Psoas muscle (tissue), 8 donors: ENCODE measurements around the gene HMGXB4. TPM values are rescaled to one million over a fixed set of nuclear protein-coding genes. Genes with fewer than 3 reads are reported as not detected.

Experiments
- ATAC-seq, 4 donors: fragments of 200-7000 bp; cut with Tn5 transposase; one replicate each; pipeline ENCODE4 v1.9.1; 2020; ENCODE audit warnings: moderate library complexity in 3 of 4, mild to moderate bottlenecking in 2 of 4
- DNase-seq, 2 donors: peaks; one replicate each; pipeline ENCODE4 v3.0.0-alpha.2; 2020
- H3K27ac ChIP-seq: fragments of 200-600 bp; one replicate; pipeline ENCODE4 v1.8.0; 2022
- H3K27me3 ChIP-seq, 3 donors: fragments of 200-600 bp in 1 of 3; one replicate each; pipeline versions ENCODE4 v1.6.1 to v1.8.0; 2013 to 2022; ENCODE audit warnings: low read length in 2 of 3, mild to moderate bottlenecking in 2 of 3, moderate library complexity in 1 of 3; ENCODE audit not compliant: insufficient read depth in 3 of 3
- H3K36me3 ChIP-seq, 2 donors: fragments of 200-600 bp in 1 of 2; one replicate each; pipeline versions ENCODE4 v1.6.1 to v1.8.0; 2013 to 2022; ENCODE audit warnings: low read depth in 1 of 2, mild to moderate bottlenecking in 1 of 2, moderate library complexity in 1 of 2; ENCODE audit not compliant: insufficient read depth in 1 of 2
- H3K4me1 ChIP-seq: fragments of 200-600 bp; one replicate; pipeline ENCODE4 v1.8.0; 2022
- H3K4me3 ChIP-seq: fragments of 200-600 bp; one replicate; pipeline ENCODE4 v1.8.0; 2022; ENCODE audit warnings: mild to moderate bottlenecking
- H3K9me3 ChIP-seq: fragments of 200-600 bp; one replicate; pipeline ENCODE4 v1.8.0; 2022
- WGBS, 3 donors: extraction: QIAGEN DNeasy Blood & Tissue Kit; methylation state at CpG; one replicate each; pipeline versions ENCODE4 v1.1.6 to v1.1.7; 2013; 5-methylcytosine and 5-hydroxymethylcytosine counted together
- intact Hi-C, 2 donors: fragments of 100-400 bp; cut with DNase I; formaldehyde crosslinking; loops; one replicate each; pipeline versions ENCODE4 v1.11.0 to v1.14.2; 2022
- polyA plus RNA-seq, 3 donors: library from polyadenylated mRNA; stranded (reverse); fragments of 200-250 nt; gene quantifications; one replicate each; pipeline ENCODE4 v1.2.3, GENCODE V29; 2013
- total RNA-seq, 4 donors: library from RNA; stranded (reverse); fragmentation: NEBNext Ultra II Directional in 2 of 4; extraction: Animal tissue kit (Norgen Biotek cat#: 25700) in 2 of 4; gene quantifications; one replicate each; pipeline versions ENCODE4 v1.2.1 to v1.2.4, GENCODE V29; 2021 to 2023
- TF ChIP-seq, protein P1 (sequence below): fragments of 200-600 bp; IDR thresholded peaks from one replicate; pipeline ENCODE4 v1.8.0; 2022; ENCODE audit warnings: antibody characterized with exemption
- donor health status: healthy with polysubstance abuse.
- donor health status: DM: no; HTN: no; CAD: no; lungs with moderate emphysema.
- donor health status: Bipolar disorder and iron deficiency.
- donor health status: healthy.
- donor health status: DM: yes; HTN: yes; CAD: no.
- donor health status: DM: no; HTN: no; CAD: no.
- donor health status: DM: no; HTN: no; CAD: no.
- donor health status: DM: yes; HTN: yes; CAD: no.

Gene HMGXB4
- total and polyA plus RNA-seq, 7 donors = 6.0 to 12.4 (median 9.7) TPM

DNA sequence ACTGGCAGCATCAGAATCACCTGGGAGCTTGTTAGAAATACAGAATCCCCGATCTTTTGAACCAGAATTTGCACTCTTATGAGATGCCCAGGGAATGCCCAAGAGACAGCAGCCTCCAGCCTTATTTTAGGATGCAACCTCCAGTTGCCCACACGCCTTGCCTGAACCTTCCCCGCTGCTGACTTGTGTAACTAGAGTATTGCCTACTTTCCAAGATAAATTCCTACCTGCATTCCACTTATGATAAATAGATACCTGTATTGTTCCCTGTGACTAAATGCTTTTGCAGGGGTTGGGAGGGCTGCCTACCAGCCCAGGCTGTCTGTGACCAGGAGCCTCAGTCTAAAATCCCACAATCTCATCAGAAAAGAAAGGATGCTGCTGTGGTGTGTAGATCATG is 44.3 kb upstream of the HMGXB4 start:
- TF ChIP-seq, protein P1, sequence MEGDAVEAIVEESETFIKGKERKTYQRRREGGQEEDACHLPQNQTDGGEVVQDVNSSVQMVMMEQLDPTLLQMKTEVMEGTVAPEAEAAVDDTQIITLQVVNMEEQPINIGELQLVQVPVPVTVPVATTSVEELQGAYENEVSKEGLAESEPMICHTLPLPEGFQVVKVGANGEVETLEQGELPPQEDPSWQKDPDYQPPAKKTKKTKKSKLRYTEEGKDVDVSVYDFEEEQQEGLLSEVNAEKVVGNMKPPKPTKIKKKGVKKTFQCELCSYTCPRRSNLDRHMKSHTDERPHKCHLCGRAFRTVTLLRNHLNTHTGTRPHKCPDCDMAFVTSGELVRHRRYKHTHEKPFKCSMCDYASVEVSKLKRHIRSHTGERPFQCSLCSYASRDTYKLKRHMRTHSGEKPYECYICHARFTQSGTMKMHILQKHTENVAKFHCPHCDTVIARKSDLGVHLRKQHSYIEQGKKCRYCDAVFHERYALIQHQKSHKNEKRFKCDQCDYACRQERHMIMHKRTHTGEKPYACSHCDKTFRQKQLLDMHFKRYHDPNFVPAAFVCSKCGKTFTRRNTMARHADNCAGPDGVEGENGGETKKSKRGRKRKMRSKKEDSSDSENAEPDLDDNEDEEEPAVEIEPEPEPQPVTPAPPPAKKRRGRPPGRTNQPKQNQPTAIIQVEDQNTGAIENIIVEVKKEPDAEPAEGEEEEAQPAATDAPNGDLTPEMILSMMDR = no peak
- intact Hi-C loops = no loop called here
- Histone ChIP-seq H3K4me1 (no peaks in the 10 kb centered on the region), H3K27me3 (peaks cover 0 to 18% (median 4%) of the 10 kb centered on the region in 3 donors), H3K36me3 (no peaks in the 10 kb centered on the region), H3K27ac (no peak overlapping the region), H3K4me3 (no peak overlapping the region), H3K9me3 (peaks cover 1% of the 10 kb centered on the region)
- WGBS, 3 donors = 79 to 89% (median 79%) methylated on average over 3 of the region's 3 CpGs
- no peak for DNase-seq
- ATAC-seq = no peak

DNA sequence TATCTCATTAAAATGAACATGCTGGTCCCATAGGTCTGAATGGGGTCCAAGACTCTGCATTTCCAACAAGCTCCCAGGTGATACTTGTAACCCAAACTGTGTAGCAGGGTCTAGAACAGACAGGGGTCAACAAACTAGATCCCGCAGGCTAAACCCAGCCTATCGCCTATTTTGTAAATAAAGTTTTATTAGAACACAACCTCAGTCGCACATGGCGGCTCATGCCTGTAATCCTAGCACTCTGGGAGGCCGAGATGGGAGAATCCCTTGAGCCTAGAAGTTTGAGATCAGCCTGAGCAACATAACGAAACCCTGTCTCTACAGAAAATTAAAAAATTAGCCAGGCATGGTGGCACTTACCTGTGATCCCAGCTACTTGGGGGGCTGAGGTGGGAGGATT is 42.3 kb upstream of the HMGXB4 start:
- H3K27me3 ChIP-seq = peaks cover 0 to 14% (median 4%) of the 10 kb centered on the region in 3 donors
- no peak for ATAC-seq
- intact Hi-C loops = no loop called here
- H3K4me3 ChIP-seq = no peak overlapping the region
- no peaks in the 10 kb centered on the region for H3K4me1 ChIP-seq
- H3K27ac ChIP-seq = no peak overlapping the region
- TF ChIP-seq, protein P1 = no peak
- 87 to 93% (median 91%) methylated on average over 6 of the region's 6 CpGs for WGBS, 3 donors
- no peaks in the 10 kb centered on the region for H3K36me3 ChIP-seq
- H3K9me3 ChIP-seq = peaks cover 3% of the 10 kb centered on the region
- DNase-seq = no peak

DNA sequence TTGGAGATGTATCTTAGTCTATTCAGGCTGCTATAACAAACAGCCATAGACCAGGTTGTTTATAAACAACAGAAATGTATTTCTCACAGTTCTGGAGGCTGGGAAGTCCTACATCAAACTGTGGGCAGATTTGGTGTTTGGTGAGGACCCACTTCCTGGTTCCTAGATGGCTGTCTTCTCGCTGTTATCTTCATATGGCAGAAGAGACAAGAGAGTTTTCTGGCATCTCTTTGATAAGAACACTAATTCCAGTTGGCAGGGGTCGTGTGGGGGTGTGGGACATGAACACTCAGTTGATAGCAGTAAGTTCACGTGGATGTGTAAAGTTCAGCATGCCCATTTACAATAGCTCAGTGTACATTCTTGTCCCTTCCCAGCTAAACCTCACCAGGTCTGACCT is 41.3 kb upstream of the HMGXB4 start:
- TF ChIP-seq, protein P1 = no peak
- H3K9me3 ChIP-seq = peaks cover 3% of the 10 kb centered on the region
- H3K4me1 ChIP-seq = no peaks in the 10 kb centered on the region
- no peak overlapping the region for H3K27ac ChIP-seq
- H3K4me3 ChIP-seq = no peak overlapping the region
- DNase-seq (no peak), ATAC-seq (no peak)
- WGBS, 3 donors = 51 to 80% (median 68%) methylated on average over 3 of the region's 3 CpGs
- no peaks in the 10 kb centered on the region for H3K36me3 ChIP-seq
- intact Hi-C loops = no loop called here
- H3K27me3 ChIP-seq = peaks cover 0 to 8% (median 1%) of the 10 kb centered on the region in 3 donors

DNA sequence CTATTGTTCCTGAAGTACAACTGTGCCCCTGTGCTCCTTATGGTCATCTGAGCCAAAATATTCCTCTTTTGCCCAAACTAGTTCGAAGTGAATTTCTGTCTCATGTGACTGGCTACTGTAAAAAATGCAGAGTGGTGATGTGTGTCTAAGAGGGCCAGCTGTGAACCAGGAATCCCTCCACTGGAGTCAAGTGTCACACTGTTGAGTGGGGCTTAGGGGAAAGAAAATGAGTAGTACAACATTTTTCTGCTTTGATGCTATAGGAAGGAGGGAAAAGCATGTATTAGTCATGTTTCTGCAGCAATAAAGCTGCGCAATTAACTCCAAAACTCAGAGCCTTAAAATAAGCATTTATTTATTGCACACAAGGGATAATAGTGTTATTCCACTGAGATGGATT is 39.8 kb upstream of the HMGXB4 start:
- H3K27me3 ChIP-seq = peaks cover 0 to 6% (median 0%) of the 10 kb centered on the region in 3 donors
- 31 to 54% (median 32%) methylated on average over 2 of the region's 2 CpGs for WGBS, 3 donors
- H3K4me3 ChIP-seq = no peak overlapping the region
- ATAC-seq (no peak), DNase-seq (no peak)
- H3K9me3 ChIP-seq = peaks cover 3% of the 10 kb centered on the region
- intact Hi-C loops = no loop called here
- no peaks in the 10 kb centered on the region for H3K4me1 ChIP-seq
- TF ChIP-seq, protein P1 = no peak
- H3K36me3 ChIP-seq = no peaks in the 10 kb centered on the region
- no peak overlapping the region for H3K27ac ChIP-seq

DNA sequence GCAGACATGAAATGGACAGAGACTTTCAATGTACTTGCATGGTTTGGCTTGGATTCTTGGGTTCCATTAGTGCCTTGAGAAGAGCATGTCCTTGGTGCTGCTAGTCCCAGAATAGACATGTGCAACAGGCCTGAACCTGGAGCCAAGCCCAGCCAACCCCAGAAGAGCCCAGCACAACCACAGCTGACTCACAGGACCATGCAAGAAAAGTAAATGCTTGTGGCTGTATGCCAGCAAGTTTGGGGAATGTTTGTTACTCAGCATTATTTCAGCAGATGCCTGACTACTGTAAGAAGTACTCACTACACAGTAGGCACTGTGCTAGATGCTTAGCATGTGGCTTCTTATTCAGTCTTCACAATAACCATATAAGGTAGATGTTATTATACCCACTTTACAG is 39.2 kb upstream of the HMGXB4 start:
- Histone ChIP-seq H3K4me1 (no peaks in the 10 kb centered on the region), H3K9me3 (peaks cover 3% of the 10 kb centered on the region), H3K27ac (no peak overlapping the region), H3K36me3 (no peaks in the 10 kb centered on the region), H3K27me3 (peaks cover 0 to 2% (median 0%) of the 10 kb centered on the region in 3 donors), H3K4me3 (no peak overlapping the region)
- TF ChIP-seq, protein P1 = no peak
- no peak for DNase-seq
- no peak for ATAC-seq
- intact Hi-C loops = no loop called here
